ENCODE results near the gene GSTA1.
"Not testable (repeated sequence)": the region's sequence is repeated elsewhere in the genome, so short reads cannot be mapped to it uniquely, and the experiment has no call there.

Gene GSTA1

GRCh38 chr6:52802806-52803205, 810 bp downstream of the GSTA1 start:
- DNase-seq = no peak

GRCh38 chr6:52801188-52801841, 2.3 kb downstream of the GSTA1 start:
- no peak for DNase-seq

DNA sequence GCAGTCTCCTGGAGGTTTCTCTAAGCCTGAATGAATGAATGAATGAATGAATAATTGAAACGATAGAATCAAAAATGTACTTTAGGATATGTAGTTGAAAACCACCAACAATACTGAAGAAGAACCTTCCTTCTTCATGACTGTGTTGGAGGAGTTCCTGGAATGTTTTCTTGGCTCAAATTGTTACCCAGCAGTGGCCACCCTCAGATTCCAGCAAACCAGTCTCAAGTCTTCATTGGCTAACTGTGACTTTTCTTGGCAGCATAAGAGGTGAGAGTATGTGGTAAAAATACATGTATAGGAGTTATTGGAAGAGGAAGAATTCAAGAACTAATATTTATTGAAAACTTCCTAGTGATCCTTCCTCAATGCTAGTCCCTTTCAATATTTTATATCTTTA, 4.3 kb downstream of the GSTA1 start:
- DNase-seq = not testable (repeated sequence)

GRCh38 chr6:52794366-52794765, 9.2 kb downstream of the GSTA1 start:
- DNase-seq = not testable (repeated sequence)

DNA sequence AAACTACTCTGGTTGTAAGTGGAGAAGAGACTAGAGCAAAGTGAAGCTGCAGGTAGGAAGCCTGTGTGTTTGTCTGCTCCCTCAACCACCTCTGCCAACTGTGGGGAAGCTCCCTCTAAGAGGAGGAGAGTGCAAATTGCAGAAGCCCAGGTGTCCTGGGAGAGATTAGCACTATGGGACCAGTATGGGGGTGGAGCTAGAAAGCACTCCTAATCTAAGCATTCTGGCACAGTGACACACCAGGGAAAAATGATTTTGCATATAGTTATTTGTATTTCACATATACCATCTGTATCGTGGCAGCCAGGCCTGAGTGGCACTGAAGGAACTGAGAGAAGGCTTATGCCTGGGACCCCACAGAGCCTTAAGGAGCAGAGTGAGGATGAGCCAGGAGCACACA, 12.8 kb downstream of the GSTA1 start:
- DNase-seq = no peak

DNA sequence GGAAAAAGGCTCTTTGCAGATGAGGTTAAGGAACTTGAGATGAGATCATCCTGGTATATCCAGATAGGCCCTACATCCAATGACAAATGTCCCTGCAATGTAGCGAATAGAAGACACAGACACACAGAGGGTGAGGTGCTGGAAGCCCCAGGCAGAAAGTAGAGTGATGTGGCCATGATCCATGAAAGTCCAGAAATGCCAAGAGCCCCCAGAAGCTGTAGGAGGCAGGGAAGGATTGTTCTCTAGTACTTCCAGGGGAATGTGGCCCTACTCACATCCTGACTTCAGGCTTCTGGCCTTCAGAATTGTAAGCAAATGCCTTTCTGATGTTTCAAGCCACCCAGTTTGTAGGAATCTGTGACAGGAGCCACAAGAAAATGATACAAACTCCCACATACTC, 14.0 kb downstream of the GSTA1 start:
- not testable (repeated sequence) for DNase-seq

GRCh38 chr6:52788478-52788877, 15.1 kb downstream of the GSTA1 start:
- no peak for DNase-seq

DNA sequence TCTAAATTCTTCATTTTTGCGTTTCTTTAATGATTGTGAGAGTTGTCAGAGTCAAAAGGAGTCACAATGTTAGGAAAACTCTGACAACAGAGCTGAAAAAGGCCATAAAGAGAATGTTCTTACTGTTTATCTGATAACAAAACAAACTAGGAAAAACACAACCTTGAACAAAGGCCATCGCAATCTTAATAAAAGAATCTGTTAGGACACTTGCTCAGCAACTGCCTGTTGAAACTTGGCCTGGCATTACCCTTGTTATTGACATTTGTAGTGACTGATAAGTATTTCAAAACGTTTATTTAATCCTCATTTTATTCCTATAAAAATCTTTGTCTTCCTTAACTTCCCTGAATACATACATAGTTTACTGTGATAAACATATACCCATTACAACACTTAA, 15.7 kb downstream of the GSTA1 start:
- DNase-seq = no peak

GRCh38 chr6:52786249-52786956, 17.2 kb downstream of the GSTA1 start:
- no peak for DNase-seq

DNA sequence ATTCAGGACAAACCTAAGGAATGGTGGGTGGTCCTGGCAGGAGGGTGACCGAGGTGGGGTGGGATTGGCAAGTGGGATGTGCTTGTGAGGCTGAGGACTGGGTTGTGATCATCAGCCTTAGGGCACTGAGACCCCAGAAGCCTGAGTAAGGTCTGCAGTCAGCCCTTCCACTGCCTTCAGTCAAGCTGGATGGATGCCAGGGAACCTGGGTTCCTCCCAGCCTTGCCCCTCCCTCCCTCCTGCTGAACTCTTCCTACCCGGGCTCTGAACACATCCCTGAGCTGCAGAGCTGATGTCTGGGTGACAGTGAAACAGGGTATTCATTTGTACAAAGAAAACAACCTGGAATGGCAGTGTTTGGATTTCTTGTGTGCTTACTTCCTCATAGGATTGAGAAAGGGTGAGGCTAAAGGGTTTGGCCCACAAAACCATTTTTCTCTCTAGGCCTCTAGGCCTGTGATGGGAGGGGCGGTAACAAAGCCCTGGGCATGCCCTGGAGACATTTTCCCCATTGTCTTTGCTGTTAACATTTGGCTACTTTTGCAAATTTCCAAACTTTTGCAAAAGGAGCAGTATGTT, 20.8 kb downstream of the GSTA1 start:
- not testable (repeated sequence) for DNase-seq

DNA sequence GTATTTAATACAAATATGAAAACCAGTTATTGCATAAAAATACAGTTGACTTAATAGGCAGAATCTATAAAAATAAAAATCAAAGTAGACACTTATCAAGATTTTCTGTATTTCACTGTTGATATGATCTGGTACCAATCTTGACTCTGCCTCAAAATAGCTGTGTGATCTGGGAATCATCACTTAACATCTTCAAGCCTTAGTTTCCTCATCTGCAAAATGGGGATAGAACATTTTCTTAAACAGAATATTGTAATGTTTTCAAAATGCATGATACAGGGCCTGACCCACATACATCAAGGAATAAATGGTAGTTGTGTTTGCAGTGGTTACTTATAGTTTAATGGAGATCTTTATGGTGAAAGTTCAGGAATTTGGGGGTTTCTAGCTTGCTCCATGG, 21.4 kb downstream of the GSTA1 start:
- DNase-seq = not testable (repeated sequence)

GRCh38 chr6:52779237-52779636, 24.4 kb downstream of the GSTA1 start:
- no peak for DNase-seq

DNA sequence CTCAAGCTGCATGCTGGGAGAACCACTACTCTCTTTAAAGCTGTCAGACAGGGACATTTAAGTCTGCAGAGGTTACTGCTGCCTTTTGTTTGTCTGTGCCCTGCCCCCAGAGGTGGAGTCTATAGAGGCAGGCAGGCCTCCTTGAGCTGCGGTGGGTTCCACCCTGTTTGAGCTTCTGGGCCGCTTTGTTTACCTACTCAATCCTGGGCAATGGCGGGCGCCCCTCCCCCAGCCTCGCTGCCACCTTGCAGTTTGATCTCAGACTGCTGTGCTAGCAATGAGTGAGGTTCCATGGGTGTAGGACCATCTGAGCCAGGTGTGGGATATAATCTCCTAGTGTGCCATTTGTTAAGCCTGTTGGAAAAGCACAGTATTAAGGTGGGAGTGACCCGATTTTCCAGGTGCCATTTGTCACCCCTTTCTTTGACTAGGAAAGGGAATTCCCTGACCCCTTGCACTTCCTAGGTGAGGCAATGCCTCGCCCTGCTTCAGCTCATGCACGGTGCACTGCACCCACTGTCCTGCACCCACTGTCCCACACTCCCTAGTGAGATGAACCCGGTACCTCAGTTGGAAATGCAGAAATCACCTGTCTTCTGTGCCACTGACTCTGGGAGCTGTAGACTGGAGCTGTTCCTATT, 26.8 kb downstream of the GSTA1 start:
- not testable (repeated sequence) for DNase-seq

DNA sequence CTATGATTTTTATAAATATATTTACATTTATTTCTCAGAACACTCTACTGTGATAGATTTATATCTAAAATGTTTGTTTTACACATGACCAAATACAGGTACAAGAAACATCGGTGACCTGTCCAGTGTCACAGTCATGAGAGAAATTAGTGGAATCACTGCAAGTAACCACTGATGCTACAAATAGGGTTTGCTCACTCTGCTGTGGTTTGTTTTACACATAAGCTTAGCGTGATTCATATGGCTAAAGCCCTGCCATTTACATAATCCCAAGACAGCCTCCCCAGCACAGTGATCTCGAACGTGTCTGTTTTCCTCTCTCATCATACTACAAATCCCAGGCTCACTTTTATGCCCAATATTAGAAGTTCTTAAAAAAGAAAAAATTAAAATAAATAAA, 34.2 kb downstream of the GSTA1 start:
- not testable (repeated sequence) for DNase-seq

GRCh38 chr6:52767658-52768057, 36.0 kb downstream of the GSTA1 start:
- not testable (repeated sequence) for DNase-seq

GRCh38 chr6:52763322-52763916, 40.2 kb downstream of the GSTA1 start, which contains the start of gene GSTA2:
Gene GSTA2, minus strand, starts transcription at chr6:52763475. Its CDS starts 5,528 bp downstream, at chr6:52757947.
- DNase-seq = not testable (repeated sequence)

DNA sequence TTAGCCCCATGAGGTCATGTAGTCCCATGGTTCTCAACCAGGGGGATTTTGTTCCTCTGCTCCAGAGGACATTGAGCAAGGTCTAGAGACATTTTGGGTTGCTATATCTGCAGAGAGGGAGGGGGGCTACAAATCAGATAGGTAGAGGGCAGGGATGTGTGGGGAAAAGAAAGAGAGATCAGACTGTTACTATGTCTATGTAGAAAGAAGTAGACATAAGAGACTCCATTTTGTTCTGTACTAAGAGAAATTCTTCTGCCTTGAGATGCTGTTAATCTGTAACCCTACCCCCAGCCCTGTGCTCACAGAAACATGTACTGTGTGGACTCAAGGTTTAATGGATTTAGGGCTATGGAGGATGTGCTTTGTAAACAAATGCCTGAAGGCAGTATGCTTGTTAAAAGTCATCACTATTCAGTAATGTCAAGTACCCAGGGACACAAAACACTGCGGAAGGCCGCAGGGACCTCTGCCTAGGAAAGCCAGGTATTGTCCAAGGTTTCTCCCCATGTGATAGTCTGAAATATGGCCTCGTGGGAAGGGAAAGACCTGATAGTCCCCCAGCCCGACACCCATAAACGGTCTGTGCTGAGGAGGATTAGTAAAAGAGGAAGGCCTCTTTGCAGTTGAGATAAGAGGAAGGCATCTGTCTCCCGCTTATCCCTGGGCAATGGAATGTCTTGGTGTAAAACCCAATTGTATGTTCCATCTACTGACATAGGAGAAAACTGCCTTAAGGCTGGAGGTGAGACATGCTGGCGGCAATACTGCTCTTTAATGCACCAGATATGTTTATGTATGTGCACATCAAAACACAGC, 41.7 kb downstream of the GSTA1 start:
- DNase-seq = not testable (repeated sequence)

DNA sequence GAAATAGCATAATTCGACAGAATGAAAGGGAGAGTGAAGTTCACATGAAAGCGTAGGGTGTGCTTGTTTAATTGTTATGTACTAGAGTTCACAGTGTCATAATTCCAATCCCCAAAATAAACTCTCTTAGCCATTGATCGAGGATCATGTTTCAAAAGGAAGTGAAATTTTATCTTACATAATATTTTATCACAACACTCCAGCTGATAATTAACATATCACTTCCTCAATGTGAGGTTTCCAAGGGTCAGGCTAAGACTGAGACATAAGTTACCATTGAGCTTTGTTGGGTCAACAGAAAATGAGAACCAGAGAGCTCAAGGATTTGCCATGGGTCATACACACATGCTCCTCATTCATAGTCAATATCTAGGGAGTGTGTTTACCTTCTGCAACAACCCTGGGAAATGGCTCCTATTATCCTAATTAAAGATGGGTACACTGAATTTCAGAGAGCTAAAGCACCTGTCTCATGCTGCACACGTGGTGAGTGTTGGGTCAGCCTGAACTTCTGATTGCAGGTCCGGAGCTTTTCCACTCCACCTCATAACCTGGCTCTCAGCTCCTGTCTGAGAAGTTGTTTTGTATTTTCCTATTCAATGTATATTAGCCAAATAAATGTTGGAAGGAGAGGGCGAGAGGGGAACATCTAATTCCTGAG, 43.4 kb downstream of the GSTA1 start:
- DNase-seq = no peak

DNA sequence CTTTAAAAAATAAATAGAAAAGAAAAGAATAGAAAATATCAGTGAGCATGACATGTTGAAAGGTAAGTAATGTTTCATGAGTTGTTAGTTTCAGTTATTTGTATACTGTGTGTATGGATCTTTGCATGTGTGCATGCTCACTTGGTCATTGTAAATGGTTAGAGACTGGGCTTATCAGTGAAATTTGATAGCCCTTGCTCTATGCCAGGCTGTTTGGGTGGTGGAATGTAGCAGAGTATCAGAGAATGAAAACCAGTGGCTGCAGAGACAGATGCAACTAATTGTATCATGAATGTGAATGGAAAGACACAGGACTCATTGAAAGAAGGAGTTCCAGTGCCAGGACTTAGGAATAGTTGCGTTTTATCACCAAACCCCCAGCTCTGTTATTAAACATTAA, 44.5 kb downstream of the GSTA1 start:
- no peak for DNase-seq

- not testable (repeated sequence) for DNase-seq
Observed at GRCh38 chr6:52757651-52758338, 45.8 kb downstream of the GSTA1 start.

DNA sequence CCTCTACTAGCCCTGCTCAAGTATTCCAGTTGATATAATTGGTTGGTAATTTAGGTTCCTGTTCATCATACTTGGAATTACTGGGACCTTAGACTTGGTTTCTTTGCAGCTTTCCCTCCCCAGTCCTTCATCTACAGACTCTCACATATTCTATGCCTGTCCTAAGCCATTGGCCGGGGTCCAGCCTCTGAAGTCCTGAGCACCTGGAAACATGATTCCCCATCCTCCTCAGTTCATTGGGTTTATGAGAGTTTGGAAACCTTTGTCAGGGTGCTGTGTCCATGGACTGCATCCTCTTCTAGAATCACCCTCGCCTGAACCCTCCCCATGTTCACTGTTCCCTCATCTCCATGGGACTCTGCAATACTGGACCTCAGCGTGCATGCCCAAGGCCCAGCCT, 49.2 kb downstream of the GSTA1 start:
- DNase-seq = no peak

All from C1 segment of cervical spinal cord (tissue), 14 donors.